SU-DHL-6 (cell line): ENCODE data around the gene NANOS2.

ENCODE experiments used
- EZH2phosphoT487 ChIP-seq: fragments of 200-600 bp; sonication (generic), shearing (Covaris generic); conservative IDR thresholded peaks from 2 replicates; pipeline ENCODE4 v1.6.1; 2018; ENCODE audit warnings: mild to moderate bottlenecking, antibody characterized with exemption, low read length, moderate library complexity, mixed read lengths
- TF ChIP-seq, protein P1 (sequence below): fragments of 200-600 bp; sonication (generic); IDR thresholded peaks from one replicate; pipeline ENCODE4 v1.5.1; 2017; ENCODE audit warnings: antibody characterized with exemption, mild to moderate bottlenecking, low read length, moderate library complexity; ENCODE audit not compliant: insufficient read depth, poor library complexity, severe bottlenecking

DNA sequence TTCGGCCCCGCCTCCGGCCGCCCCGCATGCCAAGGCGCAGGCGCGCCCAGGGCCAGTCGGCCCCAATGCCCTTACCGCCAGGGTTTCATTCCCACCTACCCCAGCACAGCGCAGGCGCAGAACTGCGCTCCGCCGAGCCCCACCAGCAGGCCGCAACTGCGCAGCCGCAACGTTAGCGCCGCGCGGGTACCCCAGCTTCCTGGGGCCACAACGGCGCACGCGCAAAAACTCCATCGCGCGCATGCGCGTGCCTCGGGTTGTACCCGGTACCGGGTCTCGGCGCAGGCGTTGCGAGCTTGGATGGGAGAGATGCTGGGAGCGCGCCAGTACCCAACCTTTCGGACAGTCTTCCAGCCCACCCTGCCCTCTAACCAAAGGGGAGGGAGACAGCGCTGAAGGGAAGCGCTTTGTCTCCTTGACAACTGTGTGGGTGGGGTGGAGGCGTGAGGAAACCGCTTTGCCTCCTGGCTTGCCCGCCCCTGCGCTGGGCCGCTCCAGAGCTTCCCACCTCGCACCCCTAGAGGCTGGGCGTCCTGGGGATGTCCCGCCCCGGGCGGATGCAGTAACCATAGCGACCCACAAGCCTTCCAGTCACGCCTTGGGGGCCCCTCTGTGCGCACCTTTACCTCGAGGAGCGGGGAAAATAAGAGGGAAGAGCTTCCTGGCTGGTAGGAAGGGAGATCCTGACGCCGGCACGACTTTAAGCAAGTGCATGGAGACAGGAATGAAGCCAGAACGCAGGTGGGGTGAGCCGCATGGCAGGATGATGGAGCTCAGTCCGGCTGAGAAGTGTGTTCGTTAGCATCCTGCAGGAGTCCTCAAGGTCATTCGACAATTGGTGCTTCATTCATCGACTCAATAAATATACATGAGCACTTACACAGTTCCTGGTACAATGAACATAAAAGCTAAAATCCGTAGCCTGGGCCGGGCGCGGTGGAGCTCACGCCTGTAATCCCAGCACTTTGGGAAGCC is 11.6 kb downstream of the NANOS2 start:
- TF ChIP-seq, protein P1, sequence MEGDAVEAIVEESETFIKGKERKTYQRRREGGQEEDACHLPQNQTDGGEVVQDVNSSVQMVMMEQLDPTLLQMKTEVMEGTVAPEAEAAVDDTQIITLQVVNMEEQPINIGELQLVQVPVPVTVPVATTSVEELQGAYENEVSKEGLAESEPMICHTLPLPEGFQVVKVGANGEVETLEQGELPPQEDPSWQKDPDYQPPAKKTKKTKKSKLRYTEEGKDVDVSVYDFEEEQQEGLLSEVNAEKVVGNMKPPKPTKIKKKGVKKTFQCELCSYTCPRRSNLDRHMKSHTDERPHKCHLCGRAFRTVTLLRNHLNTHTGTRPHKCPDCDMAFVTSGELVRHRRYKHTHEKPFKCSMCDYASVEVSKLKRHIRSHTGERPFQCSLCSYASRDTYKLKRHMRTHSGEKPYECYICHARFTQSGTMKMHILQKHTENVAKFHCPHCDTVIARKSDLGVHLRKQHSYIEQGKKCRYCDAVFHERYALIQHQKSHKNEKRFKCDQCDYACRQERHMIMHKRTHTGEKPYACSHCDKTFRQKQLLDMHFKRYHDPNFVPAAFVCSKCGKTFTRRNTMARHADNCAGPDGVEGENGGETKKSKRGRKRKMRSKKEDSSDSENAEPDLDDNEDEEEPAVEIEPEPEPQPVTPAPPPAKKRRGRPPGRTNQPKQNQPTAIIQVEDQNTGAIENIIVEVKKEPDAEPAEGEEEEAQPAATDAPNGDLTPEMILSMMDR = no peak
- TF ChIP-seq EZH2phosphoT487 = no peak
